ENCODE data around the gene UBE3C.

UBE3C gene

DNA sequence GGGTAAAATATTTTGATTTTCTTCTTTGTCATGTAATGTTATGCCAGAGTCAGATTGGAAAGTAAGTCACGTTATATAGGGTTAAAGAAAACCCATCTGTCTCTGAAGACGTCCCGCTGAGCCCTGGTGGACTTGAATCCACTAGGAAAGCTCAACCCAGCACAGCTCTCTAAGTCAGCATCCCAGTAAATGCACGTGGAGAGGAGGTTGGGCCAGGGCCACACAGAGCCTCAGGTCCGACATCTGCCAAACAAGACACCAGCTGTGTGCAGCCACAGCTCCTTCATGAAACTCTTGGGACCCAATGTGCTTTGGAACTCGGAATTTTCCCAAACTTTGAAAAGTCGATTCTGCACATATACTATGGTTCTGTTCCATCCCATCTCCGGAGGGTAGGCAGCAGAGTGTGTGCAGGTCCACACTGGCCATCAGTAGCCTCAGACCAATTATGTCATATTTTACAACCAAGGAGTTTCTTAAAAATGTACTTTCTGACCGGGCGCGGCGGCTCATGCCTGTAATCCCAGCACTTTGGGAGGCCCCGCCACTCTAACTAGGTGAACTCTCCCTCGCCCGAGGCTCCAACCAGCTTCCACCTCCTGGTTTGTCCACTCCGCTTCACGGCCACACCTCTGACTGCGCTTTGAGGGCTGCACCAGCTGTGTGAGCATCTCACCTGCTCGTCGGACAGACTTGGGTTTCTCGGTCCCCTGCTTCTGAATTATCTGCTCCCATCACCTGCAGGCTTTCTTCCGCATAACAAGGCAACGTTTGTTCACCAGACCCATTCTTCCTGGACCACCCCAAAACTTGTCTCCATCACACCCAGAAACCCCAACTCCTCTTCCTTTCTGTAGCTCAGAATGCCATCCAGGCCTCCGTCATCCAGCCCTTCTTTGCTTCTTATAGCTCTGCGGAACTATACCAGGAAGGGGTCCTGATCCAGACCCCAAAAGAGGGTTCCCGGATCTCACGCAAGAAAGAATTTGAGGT, 168.4 kb downstream of the UBE3C start:
- Histone ChIP-seq H2AFZ (ENCODE audit: low read length) (no peak overlapping the region), H3K79me2 (ENCODE audit: low read length) (no peaks in the 10 kb centered on the region), H3K9me2 (replicated peaks; ENCODE audit: insufficient read depth, low read length) (no peaks in the 10 kb centered on the region), H3K27ac (ENCODE audit: low read length) (no peak overlapping the region), H3K4me1 (ENCODE audit: low read length) (peaks cover 4% of the 10 kb centered on the region; the same call in 1 of the 2 replicates), H3F3A (ENCODE audit: insufficient read depth, low read length) (peaks cover 2% of the 10 kb centered on the region; the same call in 1 of the 2 replicates), H3K9me3 (replicated peaks; ENCODE audit: insufficient read depth, low read length) (no peaks in the 10 kb centered on the region), H3K36me3 (replicated peaks; ENCODE audit: insufficient read depth, low read length) (no peaks in the 10 kb centered on the region), H3K4me2 (ENCODE audit: low read depth, low read length) (no peak overlapping the region), H3K4me3 (ENCODE audit: low read length) (no peak overlapping the region), H4K20me1 (ENCODE audit: insufficient read depth, low read length) (no peaks in the 10 kb centered on the region), H3K9ac (ENCODE audit: low read length) (no peak overlapping the region), H3K27me3 (replicated peaks; ENCODE audit: insufficient read depth, low read length) (no peaks in the 10 kb centered on the region)
- no peak for DNase-seq
- no peak for TF ChIP-seq EZH2phosphoT487 (IDR thresholded peaks at IDR 0.05; ENCODE audit: low read length)
- TF ChIP-seq, protein P1, sequence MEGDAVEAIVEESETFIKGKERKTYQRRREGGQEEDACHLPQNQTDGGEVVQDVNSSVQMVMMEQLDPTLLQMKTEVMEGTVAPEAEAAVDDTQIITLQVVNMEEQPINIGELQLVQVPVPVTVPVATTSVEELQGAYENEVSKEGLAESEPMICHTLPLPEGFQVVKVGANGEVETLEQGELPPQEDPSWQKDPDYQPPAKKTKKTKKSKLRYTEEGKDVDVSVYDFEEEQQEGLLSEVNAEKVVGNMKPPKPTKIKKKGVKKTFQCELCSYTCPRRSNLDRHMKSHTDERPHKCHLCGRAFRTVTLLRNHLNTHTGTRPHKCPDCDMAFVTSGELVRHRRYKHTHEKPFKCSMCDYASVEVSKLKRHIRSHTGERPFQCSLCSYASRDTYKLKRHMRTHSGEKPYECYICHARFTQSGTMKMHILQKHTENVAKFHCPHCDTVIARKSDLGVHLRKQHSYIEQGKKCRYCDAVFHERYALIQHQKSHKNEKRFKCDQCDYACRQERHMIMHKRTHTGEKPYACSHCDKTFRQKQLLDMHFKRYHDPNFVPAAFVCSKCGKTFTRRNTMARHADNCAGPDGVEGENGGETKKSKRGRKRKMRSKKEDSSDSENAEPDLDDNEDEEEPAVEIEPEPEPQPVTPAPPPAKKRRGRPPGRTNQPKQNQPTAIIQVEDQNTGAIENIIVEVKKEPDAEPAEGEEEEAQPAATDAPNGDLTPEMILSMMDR (IDR thresholded peaks at IDR 0.05; ENCODE audit: low read length), result no peak
- TF ChIP-seq EZH2 (optimal IDR thresholded peaks at IDR 0.05; ENCODE audit: low read depth, low read length), result no peak

DNA sequence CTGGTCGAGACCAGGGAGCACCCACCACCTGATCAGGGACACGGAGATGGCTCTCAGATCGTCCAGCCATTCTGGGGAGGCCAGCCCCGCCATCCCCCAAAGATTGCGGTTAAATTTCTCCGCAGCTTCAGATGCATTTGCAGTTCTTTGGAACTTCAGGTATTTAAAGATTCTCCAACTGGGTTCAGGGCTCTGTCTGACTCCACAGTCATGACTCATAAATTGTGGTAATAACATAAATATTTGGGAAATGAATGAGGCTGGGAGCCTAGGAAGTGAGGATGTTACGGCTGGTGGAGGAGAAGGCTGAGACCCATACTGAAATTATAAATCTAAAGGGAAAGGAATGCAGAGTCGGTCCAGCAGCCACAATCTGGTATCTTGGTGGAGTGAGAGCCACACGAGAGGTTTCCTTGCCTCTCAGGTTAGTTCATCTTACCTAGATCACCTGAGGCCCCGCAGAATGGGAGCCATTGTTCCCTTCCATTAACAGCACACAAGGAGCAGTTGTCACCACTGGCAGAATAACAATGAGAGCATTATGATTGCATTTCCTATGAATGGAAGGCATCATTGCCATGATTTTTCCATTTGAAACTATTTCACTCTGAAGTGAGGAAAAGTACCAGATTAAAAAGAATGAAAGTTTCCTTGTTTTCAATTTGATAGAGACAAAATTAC, 171.4 kb downstream of the UBE3C start:
- Histone ChIP-seq H3K4me1 (ENCODE audit: low read length) (no peaks in the 10 kb centered on the region), H3K9me3 (replicated peaks; ENCODE audit: insufficient read depth, low read length) (no peaks in the 10 kb centered on the region), H4K20me1 (ENCODE audit: insufficient read depth, low read length) (no peaks in the 10 kb centered on the region), H3K9me2 (replicated peaks; ENCODE audit: insufficient read depth, low read length) (no peaks in the 10 kb centered on the region), H2AFZ (ENCODE audit: low read length) (no peak overlapping the region), H3K79me2 (ENCODE audit: low read length) (no peaks in the 10 kb centered on the region), H3K36me3 (replicated peaks; ENCODE audit: insufficient read depth, low read length) (no peaks in the 10 kb centered on the region), H3F3A (ENCODE audit: insufficient read depth, low read length) (no peaks in the 10 kb centered on the region), H3K27ac (ENCODE audit: low read length) (no peak overlapping the region), H3K27me3 (replicated peaks; ENCODE audit: insufficient read depth, low read length) (no peaks in the 10 kb centered on the region), H3K4me3 (ENCODE audit: low read length) (no peak overlapping the region), H3K4me2 (ENCODE audit: low read depth, low read length) (no peak overlapping the region), H3K9ac (ENCODE audit: low read length) (no peak overlapping the region)
- no peak for TF ChIP-seq EZH2phosphoT487 (IDR thresholded peaks at IDR 0.05; ENCODE audit: low read length)
- TF ChIP-seq, protein P1 (IDR thresholded peaks at IDR 0.05; ENCODE audit: low read length), result no peak
- TF ChIP-seq EZH2 (optimal IDR thresholded peaks at IDR 0.05; ENCODE audit: low read depth, low read length), result no peak
- no peak for DNase-seq

DNA sequence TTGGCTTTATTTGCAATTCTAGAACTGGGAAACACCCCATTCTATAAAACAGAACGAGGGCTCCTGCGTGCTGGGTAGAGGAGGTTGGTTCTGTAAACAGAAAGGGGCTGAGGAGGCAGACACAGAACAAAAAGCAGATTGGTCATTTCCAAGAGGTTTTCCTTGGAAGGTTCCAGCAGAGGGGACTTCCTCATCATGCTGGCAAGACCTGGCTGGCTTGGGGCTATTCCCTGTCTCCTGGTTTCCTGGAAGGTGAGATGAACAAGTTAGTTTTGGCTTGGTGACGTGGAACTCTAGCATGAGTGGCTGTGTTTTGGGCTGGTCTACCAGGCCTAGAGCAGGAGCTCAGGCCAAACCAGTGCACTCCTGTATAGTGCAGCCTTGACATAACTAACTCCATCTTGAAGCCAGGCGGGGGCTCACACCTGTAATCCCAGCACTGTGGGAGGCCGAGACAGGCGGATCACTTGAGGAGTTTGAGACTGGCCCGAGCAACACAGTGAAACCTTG, 172.0 kb downstream of the UBE3C start:
- Histone ChIP-seq H3K4me3 (ENCODE audit: low read length) (no peak overlapping the region), H3K4me2 (ENCODE audit: low read depth, low read length) (no peak overlapping the region), H3K9me2 (replicated peaks; ENCODE audit: insufficient read depth, low read length) (no peaks in the 10 kb centered on the region), H3K36me3 (replicated peaks; ENCODE audit: insufficient read depth, low read length) (no peaks in the 10 kb centered on the region), H3K27me3 (replicated peaks; ENCODE audit: insufficient read depth, low read length) (no peaks in the 10 kb centered on the region), H4K20me1 (ENCODE audit: insufficient read depth, low read length) (no peaks in the 10 kb centered on the region), H3K9ac (ENCODE audit: low read length) (no peak overlapping the region), H3K4me1 (ENCODE audit: low read length) (no peaks in the 10 kb centered on the region), H3K27ac (ENCODE audit: low read length) (no peak overlapping the region), H3F3A (ENCODE audit: insufficient read depth, low read length) (no peaks in the 10 kb centered on the region), H3K9me3 (replicated peaks; ENCODE audit: insufficient read depth, low read length) (no peaks in the 10 kb centered on the region), H3K79me2 (ENCODE audit: low read length) (no peaks in the 10 kb centered on the region), H2AFZ (ENCODE audit: low read length) (no peak overlapping the region)
- TF ChIP-seq EZH2 (optimal IDR thresholded peaks at IDR 0.05; ENCODE audit: low read depth, low read length), result no peak
- no peak for TF ChIP-seq EZH2phosphoT487 (IDR thresholded peaks at IDR 0.05; ENCODE audit: low read length)
- TF ChIP-seq, protein P1 (IDR thresholded peaks at IDR 0.05; ENCODE audit: low read length), result no peak
- DNase-seq, result no peak

Data from MM.1S (cell line).